Measurements from ENCODE around the gene AK4.
"Not testable (repeated sequence)": the region's sequence is repeated elsewhere in the genome, so short reads cannot be mapped to it uniquely, and the experiment has no call there.

Gene AK4

GRCh38 chr1:65150583-65151263 lies 2.7 kb downstream of the AK4 start:
- DNase-seq: no peak

GRCh38 chr1:65151641-65152040 lies 3.6 kb downstream of the AK4 start:
- DNase-seq: no peak

GRCh38 chr1:65153635-65154034 lies 5.6 kb downstream of the AK4 start:
- no peak for DNase-seq

GRCh38 chr1:65156910-65157545 lies 9.0 kb downstream of the AK4 start:
- DNase-seq: no peak

GRCh38 chr1:65157546-65157941 lies 9.5 kb downstream of the AK4 start:
- DNase-seq: no peak

GRCh38 chr1:65159291-65159688 lies 11.3 kb downstream of the AK4 start:
- DNase-seq: not testable (repeated sequence)

GRCh38 chr1:65159801-65160523 lies 12.0 kb downstream of the AK4 start:
- no peak for DNase-seq

GRCh38 chr1:65163201-65163805 lies 15.3 kb downstream of the AK4 start:
- no peak for DNase-seq

GRCh38 chr1:65164101-65164500 lies 16.1 kb downstream of the AK4 start:
- DNase-seq: not testable (repeated sequence)

GRCh38 chr1:65164633-65165032 lies 16.6 kb downstream of the AK4 start:
- DNase-seq: no peak

GRCh38 chr1:65165269-65165993 lies 17.4 kb downstream of the AK4 start:
- no peak for DNase-seq

GRCh38 chr1:65166572-65167305 lies 18.7 kb downstream of the AK4 start:
- no peak for DNase-seq

GRCh38 chr1:65167586-65168242 lies 19.7 kb downstream of the AK4 start:
- no peak for DNase-seq

- DNase-seq: no peak
Observed at GRCh38 chr1:65168867-65169266, 20.9 kb downstream of the AK4 start.

- DNase-seq: no peak
Observed at GRCh38 chr1:65170511-65171142, 22.6 kb downstream of the AK4 start.

GRCh38 chr1:65172936-65173690 lies 25.1 kb downstream of the AK4 start:
- peak; percentile 23 for DNase-seq

- DNase-seq: peak; percentile 97
Observed at GRCh38 chr1:65174585-65174984, 26.6 kb downstream of the AK4 start.

GRCh38 chr1:65175171-65176055 lies 27.4 kb downstream of the AK4 start:
- no peak for DNase-seq

- DNase-seq: no peak
Observed at GRCh38 chr1:65176056-65176450, 28.1 kb downstream of the AK4 start.
